Measurements from ENCODE around the gene SCN1B.
A peak's percentile ranks its signal among the peaks of the same experiment; 100 is the strongest.
"Not testable (repeated sequence)": the region's sequence is repeated elsewhere in the genome, so short reads cannot be mapped to it uniquely, and the experiment has no call there.

The SCN1B gene

DNA sequence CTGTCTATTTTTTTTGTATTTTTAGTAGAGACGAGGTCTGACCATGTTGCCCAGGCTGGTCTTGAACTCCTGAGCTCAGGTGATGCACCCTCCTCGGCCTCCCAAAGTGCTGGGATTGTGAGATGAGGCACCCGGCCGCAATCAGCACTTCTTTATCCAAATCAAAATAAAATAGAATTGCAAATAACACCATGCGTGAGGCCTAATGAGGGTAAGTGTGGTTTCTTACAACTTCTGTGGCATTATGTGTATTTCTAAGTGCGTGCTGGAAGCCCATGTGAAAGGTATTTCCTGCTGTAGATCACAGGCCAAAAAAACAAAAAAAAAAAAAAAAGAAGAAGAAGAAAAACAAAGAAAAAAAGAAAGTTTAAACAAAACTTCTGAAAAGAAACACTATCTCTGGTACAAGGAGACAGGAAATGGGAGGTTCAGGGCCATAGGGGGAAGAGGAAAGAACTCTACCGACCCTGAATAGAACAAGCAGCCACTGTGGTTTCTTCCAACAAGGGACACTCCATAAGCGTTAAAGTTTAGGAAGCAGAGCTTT, 33.1 kb upstream of the SCN1B start:
- FAIRE-seq = no peak
- no peak for DNase-seq (ENCODE audit: insufficient read length, low spot score)
- TF ChIP-seq POLR2A (IDR thresholded peaks at IDR 0.05; ENCODE audit: low read depth, low read length) = no peak

DNA sequence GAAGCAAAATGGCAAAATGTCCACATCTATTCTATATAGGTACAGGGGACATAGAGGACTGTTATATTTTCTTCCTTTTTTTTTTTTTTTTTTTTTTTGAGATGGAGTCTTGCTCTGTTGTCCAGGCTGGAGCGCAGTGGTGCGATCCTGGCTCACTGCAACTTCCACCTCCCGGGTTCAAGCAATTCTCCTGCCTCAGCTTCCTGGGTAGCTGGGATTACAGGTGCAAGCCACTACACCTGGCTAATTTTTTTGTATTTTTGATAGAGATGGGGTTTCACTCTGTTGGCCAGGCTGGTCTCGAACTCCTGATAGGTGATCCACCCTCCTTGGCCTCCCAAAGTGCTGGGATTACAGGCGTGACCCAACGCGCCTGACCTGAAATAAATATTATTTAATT, 32.0 kb upstream of the SCN1B start:
- FAIRE-seq = not testable (repeated sequence)

DNA sequence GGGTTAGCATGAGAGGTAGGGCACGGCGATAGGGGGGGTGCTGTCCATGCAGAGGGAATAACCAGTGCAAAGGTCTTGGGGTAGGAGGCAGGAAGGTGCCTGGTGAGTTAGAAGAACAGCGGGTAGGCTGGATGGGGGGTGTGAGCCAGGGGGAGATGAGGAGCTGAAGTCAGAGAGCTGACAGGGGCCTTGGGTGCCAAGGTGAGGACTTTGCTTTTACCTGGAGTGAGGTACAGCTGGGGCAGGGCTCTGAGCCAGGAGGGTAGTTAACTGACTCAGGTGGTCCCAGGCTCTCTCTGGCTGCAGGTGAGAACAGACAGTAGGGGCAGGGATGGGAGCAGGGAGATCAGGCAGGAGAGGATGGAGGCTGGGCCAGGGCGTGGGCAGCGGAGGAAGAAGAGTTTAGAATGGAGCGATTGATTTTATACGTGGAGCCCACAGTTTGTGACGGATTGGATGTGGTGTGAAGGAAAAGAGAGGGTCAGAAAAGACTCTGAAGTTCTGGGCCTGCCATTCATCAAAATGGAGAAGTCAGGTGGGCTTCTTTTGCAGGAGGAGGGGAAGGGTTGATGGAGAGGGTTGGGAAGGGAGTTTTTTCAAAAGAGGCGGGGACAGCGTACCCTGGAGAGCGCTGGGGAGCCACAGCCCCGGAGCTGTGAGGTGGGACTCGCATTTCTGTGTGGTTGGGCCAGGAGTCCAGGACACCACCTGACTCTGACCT, 31.3 kb upstream of the SCN1B start:
- DNase-seq (ENCODE audit: insufficient read length, low spot score) (no peak), FAIRE-seq (no peak)
- TF ChIP-seq POLR2A (IDR thresholded peaks at IDR 0.05; ENCODE audit: low read depth, low read length) = no peak

More for the DNA sequence above, 32.0 kb upstream of the SCN1B start:
- DNase-seq (ENCODE audit: insufficient read length, low spot score) = not testable (repeated sequence)

DNA sequence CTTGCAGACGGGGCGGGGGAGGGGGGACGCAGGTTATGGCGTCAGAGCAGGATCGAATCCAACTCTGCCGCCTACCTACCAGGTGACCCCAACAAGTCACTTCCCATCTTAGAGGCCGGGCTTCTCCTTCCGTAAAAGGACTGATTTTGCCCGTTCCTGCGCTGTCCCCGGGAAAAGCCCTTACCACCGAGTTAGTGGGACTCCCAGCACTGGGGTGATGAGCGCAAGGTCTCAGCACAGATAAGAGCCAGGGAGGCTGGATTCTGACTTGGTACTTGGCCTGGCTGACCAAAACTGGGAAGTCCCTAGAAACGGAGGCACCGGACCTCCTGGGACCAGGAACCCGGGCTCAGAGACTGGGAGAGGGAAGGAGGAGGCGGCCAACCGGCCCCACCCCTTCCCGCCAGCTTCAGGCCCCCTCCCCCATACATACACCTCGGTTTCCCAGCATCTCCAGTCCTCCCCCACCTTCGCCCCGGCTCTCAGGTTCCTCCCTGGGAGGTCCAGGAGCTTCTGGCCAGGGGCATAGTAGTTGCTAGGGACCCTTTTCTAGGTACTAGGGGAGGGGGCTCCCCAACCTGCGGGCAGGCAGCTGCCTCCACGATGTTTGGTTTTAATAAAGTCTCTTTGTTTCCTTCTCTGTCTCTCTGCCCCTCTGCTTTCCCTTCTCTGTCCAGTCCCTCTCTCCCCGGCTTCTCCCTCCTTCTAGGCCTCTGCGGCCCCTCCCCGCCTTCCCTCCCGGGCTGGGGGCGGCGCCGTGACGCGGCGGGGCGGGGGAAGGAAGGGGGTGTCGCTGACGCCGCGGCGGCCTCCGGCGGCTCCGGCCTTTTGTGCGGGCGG, 30.6 kb upstream of the SCN1B start, which contains the start of gene GRAMD1A:
GRAMD1A (plus strand) TSS at position 826 of the 840 bp plus-strand sequence. CDS start 156 bp downstream, outside the sequence.
- FAIRE-seq = no peak
- peak; percentile 14; the same call in 1 of the 2 replicates for TF ChIP-seq POLR2A (IDR thresholded peaks at IDR 0.05; ENCODE audit: low read depth, low read length)
- DNase-seq (ENCODE audit: insufficient read length, low spot score) = peak; percentile 98

DNA sequence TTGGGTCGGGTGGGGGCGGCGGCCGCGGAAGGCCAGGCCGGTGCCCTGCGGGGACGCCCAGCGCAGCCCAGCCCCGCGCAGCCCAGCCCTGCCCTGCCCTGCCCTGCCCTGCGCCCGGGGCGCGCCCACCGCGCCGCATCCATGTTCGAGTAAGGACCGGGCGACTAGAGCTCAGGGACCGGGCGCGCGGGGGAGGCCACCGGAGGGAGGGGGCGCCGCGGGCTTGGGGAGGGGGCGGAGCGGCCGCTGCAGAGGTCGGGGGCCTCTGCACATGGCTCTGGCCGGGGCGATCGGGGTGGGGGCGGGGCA, 30.0 kb upstream of the SCN1B start:
- FAIRE-seq (no peak), DNase-seq (ENCODE audit: insufficient read length, low spot score) (no peak)
- peak; percentile 67; the same call in 1 of the 2 replicates for TF ChIP-seq POLR2A (IDR thresholded peaks at IDR 0.05; ENCODE audit: low read depth, low read length)

DNA sequence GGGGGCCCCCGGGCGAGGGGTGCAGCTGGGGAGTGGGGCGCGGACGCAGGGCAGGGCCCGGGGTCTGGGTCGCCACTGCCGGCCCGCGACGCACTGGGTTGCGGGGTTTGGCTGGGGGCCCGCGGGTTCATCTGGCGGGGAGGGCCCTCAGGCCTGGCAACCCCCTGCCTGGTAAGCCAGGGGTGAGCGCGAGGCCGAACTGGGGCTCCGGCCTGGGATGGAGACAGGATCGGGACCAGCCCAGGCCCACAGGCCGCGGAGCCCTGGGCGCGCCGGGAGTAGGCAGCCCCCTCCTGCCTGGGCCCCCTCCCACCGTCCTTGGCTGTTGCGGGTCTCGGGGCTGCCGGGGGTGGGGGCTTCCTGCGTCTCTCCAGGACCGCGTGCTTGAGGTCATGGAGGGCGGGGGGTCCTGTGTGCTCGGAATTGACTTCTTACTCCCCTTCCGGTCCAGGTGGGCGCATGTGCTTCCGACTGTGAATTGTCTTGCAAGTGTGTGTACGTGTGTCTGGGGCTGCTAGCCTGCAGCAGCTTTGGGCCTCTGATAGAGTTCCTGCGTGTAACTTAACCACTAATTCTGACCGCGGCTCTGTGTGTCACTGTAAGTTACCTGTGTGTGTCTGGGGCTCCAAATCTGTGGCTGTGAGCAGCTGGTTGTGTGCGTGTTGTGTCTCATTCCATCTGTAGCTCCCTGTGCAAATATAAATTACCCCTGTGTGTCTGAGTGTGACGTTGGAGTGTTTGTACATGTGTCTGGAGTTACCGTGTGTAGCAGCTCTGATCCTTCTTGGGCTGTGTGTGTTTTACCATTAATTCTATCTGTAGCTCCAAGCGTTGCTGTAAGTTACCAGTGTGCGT, 29.4 kb upstream of the SCN1B start:
- no peak for TF ChIP-seq POLR2A (IDR thresholded peaks at IDR 0.05; ENCODE audit: low read depth, low read length)
- DNase-seq (ENCODE audit: insufficient read length, low spot score) (peak; percentile 65), FAIRE-seq (no peak)

DNA sequence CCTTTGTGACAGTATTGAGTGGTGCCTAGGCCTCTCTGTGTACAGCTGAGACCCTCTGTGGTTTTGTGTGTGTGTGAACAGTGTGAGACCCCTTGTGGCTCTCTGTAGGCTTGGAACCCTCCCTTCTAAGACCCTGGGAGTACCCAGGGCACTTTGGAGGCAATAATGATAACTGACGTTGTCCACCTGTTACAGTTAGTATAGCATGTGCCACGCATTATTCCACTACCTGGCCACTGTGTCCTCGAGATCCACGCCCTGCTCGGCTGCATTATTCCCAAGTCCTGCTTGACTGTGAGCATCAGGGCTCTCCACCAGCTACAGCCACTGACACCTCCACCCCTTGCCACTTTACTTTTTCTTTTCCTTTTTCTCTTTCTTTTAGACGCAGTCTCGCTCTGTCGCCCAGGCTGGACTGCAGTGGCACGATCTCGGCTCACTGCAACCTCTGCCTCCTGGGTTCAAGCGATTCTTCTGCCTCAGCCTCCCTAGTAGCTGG, 28.2 kb upstream of the SCN1B start:
- FAIRE-seq (no peak), DNase-seq (ENCODE audit: insufficient read length, low spot score) (no peak)
- TF ChIP-seq POLR2A (IDR thresholded peaks at IDR 0.05; ENCODE audit: low read depth, low read length) = no peak

DNA sequence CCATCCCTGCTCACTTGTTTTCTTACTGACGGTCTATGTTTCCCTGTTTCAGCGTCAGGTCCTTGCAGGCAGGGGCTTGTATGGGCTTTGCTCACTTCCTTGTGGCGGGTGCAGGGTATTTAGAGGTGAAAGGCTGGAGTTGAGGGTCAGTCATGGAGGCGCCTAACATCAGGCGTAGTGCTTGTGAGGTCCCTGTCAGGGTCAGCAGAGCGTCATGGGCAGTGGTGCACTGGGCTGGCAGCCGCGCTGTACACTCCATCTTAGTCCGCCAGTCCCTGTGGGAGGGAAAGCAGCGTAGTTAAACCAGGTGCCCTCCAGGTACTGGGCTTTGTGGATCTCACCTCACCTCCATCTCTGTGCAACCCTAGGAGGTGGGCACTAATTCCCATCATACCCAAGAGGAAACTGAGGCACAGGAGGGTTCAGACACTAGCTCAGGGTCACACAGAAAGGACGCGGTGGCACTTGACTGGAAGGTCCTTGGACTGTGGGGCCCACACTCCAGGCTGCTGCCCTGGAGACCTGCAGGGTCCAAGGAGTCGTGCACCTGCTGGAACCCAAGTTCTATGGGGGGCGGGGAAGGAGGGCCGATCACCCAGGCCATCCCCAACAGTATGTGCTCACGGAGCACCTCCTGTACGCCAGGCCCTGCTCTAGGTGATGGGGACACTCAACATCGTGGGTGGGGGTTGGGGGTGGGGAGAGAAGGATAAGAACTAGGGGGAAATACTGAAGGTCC, 25.6 kb upstream of the SCN1B start:
- FAIRE-seq = no peak
- TF ChIP-seq POLR2A (IDR thresholded peaks at IDR 0.05; ENCODE audit: low read depth, low read length) = no peak
- no peak for DNase-seq (ENCODE audit: insufficient read length, low spot score)

DNA sequence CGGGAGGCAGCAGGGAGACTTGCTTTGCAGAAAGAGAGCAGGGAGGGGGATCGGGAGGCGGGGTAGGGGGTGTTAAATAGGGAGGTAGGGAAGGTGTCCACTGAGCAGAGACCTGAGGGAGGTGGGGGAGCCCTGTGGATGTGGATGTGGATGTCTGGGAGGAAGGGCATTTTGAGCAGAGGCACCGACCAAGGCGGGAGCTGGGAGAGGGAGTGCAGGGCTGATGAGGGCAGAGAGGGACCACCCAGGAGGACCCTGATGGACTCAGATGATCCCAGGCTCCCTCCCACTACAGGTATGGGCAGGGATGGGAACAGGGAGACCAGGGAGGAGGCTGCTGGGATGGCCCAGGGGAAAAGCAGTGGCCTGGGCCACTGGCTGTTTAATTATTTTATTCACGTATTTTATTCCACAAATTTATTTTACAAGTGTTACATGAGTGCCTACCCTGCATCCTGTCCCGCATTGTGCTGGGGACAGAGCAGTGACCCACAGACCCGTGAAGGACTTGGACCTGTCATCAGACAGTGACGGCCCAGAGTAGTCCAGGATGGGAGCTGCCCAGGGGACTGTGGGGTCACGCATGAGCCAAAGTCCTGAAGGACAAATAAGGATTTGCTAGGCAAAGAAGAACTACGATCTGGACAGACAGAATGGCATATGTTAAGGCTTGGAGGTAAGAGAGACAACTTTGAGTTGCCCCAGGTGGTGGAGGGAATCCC, 24.9 kb upstream of the SCN1B start:
- TF ChIP-seq POLR2A (IDR thresholded peaks at IDR 0.05; ENCODE audit: low read depth, low read length) = no peak
- FAIRE-seq = no peak
- no peak for DNase-seq (ENCODE audit: insufficient read length, low spot score)

DNA sequence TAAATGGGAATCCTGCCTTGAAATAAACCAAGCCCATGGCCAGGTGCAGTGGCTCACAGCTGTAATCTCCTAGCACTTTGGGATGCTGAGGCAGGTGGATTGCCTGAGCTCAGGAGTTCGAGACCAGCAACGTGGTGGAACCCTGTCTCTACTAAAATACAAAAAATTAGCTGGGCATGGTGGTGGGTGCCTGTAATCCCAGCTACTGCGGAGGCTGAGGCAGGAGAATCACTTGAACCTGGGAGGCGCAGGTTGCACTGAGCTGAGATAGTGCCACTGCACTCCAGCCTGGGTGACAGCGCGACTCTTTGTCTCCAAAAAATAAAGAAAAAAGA, 24.3 kb upstream of the SCN1B start:
- not testable (repeated sequence) for FAIRE-seq; DNase-seq (ENCODE audit: insufficient read length, low spot score)

DNA sequence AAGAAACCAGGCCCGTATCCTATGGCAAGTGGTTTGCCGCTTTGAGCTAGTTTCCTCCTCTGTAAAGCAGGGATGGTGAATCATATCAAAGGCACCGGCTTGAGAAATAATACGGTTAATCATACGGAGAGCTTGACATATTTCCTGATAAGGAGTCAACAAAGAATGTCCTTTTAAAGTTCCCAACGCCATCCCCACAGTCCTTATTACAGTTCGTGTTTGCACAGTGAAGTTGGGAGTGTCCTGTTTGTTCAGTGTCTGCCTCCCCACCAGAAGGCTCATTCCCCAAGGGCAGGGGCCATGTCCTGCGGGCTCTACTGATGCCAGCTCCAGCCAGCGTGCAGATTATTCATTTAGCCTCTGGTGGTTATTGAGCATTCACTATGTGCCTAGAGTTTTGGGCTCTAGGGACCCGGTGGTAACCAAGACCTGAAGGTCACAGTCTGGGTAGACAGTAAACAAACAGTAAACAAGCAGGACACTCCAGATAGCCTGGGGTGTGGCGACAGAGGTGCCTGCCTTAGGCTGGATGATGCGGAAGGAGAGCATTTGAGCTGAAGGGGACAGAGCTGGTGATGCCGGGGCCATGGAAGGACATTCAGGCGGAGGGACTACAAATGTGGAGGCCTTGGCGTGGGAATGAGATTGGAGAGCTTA, 23.8 kb upstream of the SCN1B start:
- DNase-seq (ENCODE audit: insufficient read length, low spot score) = no peak
- no peak for TF ChIP-seq POLR2A (IDR thresholded peaks at IDR 0.05; ENCODE audit: low read depth, low read length)
- no peak for FAIRE-seq

DNA sequence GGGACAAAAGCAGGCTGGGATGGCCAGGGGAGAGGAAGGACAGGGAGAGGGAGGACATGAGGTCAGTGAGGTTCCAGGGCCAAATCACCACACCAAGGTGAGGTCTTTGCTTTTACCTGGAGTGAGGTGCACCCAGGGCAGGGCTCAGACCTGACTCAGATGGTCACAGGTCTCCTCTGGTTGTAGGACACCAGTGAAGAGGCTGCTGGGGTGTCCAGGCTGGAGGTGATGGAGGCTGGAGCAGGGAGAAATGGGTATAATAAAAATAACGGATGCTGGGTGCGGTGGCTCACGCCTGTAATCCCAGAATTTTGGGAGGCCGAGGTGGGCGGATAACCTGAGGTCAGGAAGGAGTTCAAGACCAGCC, 23.3 kb upstream of the SCN1B start:
- TF ChIP-seq POLR2A (IDR thresholded peaks at IDR 0.05; ENCODE audit: low read depth, low read length) = no peak
- DNase-seq (ENCODE audit: insufficient read length, low spot score) (no peak), FAIRE-seq (no peak)

DNA sequence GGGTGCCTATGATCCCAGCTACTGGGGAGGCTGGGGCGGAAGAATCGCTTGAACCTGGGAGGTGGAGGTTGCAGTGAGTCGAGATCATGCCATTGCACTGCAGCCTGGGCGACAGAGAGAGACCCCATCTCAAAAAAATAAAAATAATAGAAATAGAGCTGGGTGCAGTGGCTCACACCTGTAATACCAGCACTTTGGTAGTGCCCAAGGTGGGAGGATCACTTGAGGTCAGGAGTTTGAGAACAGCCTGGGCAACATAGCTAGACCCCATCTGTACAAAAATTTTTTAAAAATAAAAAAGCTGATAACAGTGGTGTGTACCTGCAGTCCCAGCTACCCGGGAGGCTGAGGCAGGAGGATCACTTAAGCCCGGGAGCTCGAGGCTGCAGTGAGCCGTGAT, 22.8 kb upstream of the SCN1B start:
- not testable (repeated sequence) for FAIRE-seq

More for the DNA sequence above, 22.8 kb upstream of the SCN1B start:
- DNase-seq (ENCODE audit: insufficient read length, low spot score) = not testable (repeated sequence)

All from H54 (cell line).